IPS-18a (cell line): ENCODE data around the gene RAD51.

Experiments
- H3K27ac ChIP-seq: one replicate; pipeline ENCODE4 v1.5.1; 2013; ENCODE audit warnings: low read length
- H3K27me3 ChIP-seq: one replicate; pipeline ENCODE4 v1.6.1; 2013; ENCODE audit warnings: mild to moderate bottlenecking, low read length; ENCODE audit not compliant: control insufficient read depth, insufficient read depth
- H3K36me3 ChIP-seq: one replicate; pipeline ENCODE4 v1.6.1; 2013; ENCODE audit warnings: low read depth, low read length; ENCODE audit not compliant: control insufficient read depth
- H3K4me1 ChIP-seq: one replicate; pipeline ENCODE4 v1.6.1; 2013; ENCODE audit warnings: low read depth, low read length; ENCODE audit not compliant: control insufficient read depth
- H3K4me3 ChIP-seq: one replicate; pipeline ENCODE4 v1.5.1; 2013; ENCODE audit warnings: low read length
- H3K9ac ChIP-seq: one replicate; pipeline ENCODE4 v1.6.1; 2013; ENCODE audit warnings: mild to moderate bottlenecking, low read length, moderate library complexity
- H3K9me3 ChIP-seq: one replicate; pipeline ENCODE4 v1.6.1; 2013; ENCODE audit warnings: low read depth, low read length; ENCODE audit not compliant: control insufficient read depth

Gene RAD51

GRCh38 chr15:40723919-40724318 lies 28.9 kb downstream of the RAD51 start:
- H3K4me1 ChIP-seq = no peaks in the 10 kb centered on the region
- H3K4me3 ChIP-seq = no peak overlapping the region
- no peaks in the 10 kb centered on the region for H3K27me3 ChIP-seq
- no peak overlapping the region for H3K27ac ChIP-seq
- no peak overlapping the region for H3K9ac ChIP-seq
- peaks cover 52% of the 10 kb centered on the region for H3K36me3 ChIP-seq
- no peaks in the 10 kb centered on the region for H3K9me3 ChIP-seq

- no peaks in the 10 kb centered on the region for H3K4me1 ChIP-seq
- no peaks in the 10 kb centered on the region for H3K9me3 ChIP-seq
- H3K9ac ChIP-seq = no peak overlapping the region
- H3K27me3 ChIP-seq = no peaks in the 10 kb centered on the region
- H3K27ac ChIP-seq = no peak overlapping the region
- H3K4me3 ChIP-seq = no peak overlapping the region
- peaks cover 51% of the 10 kb centered on the region for H3K36me3 ChIP-seq
Measured at GRCh38 chr15:40731034-40731433, 36.1 kb downstream of the RAD51 start.

DNA sequence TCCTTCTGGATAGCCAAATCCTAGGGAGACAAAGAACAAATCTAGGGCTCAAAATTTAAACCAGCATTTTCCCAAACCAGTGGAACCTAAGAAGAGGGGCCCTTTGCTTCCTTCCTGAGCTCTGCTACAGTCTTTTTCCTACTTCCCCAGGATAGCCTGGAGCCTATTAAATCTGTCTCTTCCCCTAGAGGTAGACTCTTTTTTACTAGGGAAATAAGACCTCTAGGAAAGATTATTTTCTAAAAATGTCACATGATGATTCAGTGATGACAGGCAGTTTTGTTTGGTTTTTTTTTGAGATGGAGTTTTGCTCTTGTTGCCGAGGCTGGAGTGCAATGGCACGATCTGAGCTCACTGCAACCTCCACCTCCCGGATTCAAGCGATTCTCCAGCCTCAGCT lies 41.6 kb downstream of the RAD51 start:
- Histone ChIP-seq H3K27ac (no peak overlapping the region), H3K36me3 (peaks cover 48% of the 10 kb centered on the region), H3K27me3 (no peaks in the 10 kb centered on the region), H3K9ac (no peak overlapping the region), H3K9me3 (no peaks in the 10 kb centered on the region), H3K4me3 (no peak overlapping the region), H3K4me1 (peaks cover 29% of the 10 kb centered on the region)

DNA sequence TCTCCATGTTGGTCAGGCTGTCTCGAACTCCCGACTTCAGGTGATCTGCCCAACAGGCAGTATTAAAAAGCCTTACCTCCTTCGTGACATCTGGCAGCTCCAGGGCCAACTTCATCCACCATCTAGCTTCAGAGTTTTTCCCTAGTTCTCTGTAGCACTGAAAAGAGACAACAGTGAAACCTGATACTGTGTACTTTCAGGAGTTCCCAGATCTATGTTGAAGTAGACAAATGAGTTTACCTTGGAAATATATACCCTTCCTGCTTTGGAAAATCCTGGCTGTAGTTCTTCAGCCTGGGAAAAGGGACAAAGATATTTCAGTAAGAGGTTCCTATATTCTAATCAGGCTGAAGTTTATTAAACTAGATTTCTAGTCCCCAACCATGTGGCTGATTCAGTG lies 42.1 kb downstream of the RAD51 start:
- no peaks in the 10 kb centered on the region for H3K27me3 ChIP-seq
- H3K4me3 ChIP-seq = no peak overlapping the region
- no peak overlapping the region for H3K27ac ChIP-seq
- H3K4me1 ChIP-seq = peaks cover 29% of the 10 kb centered on the region
- H3K36me3 ChIP-seq = peaks cover 43% of the 10 kb centered on the region
- H3K9ac ChIP-seq = no peak overlapping the region
- H3K9me3 ChIP-seq = no peaks in the 10 kb centered on the region

- Histone ChIP-seq H3K27ac (peak overlapping the region; percentile 29), H3K36me3 (peaks cover 37% of the 10 kb centered on the region), H3K4me1 (peaks cover 29% of the 10 kb centered on the region), H3K4me3 (peak overlapping the region; percentile 38), H3K27me3 (no peaks in the 10 kb centered on the region), H3K9ac (no peak overlapping the region), H3K9me3 (no peaks in the 10 kb centered on the region)
Measured at GRCh38 chr15:40739047-40739446, 44.1 kb downstream of the RAD51 start.

- Histone ChIP-seq H3K4me3 (no peak overlapping the region), H3K9ac (no peak overlapping the region), H3K4me1 (peaks cover 29% of the 10 kb centered on the region), H3K27me3 (no peaks in the 10 kb centered on the region), H3K36me3 (peaks cover 31% of the 10 kb centered on the region), H3K9me3 (no peaks in the 10 kb centered on the region), H3K27ac (peak overlapping the region; percentile 29)
Measured at GRCh38 chr15:40739854-40740253, 44.9 kb downstream of the RAD51 start.

DNA sequence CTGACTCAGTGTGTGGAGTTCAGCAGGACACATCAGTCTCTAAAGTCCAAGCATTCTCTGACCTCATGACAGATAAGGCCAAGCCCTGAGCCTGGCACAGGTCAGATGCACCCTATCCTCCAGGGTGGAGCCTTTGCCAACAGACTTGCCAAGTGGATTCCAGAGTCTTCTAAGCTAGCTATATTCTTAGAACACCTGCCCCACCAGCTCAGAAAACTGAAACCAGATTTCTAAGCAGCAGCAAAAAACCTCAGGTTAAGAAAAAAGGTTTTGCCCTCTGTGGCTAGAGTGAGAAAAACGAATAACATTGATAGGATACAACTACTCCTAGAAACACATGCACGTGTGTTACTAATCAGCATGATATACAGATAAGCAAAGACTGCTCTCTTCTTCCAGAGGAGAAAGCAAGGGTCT lies 48.5 kb downstream of the RAD51 start:
- Histone ChIP-seq H3K4me3 (no peak overlapping the region), H3K4me1 (peaks cover 22% of the 10 kb centered on the region), H3K9me3 (no peaks in the 10 kb centered on the region), H3K36me3 (peaks cover 3% of the 10 kb centered on the region), H3K27me3 (no peaks in the 10 kb centered on the region), H3K9ac (no peak overlapping the region), H3K27ac (no peak overlapping the region)

- peaks cover 3% of the 10 kb centered on the region for H3K36me3 ChIP-seq
- H3K27ac ChIP-seq = no peak overlapping the region
- H3K9ac ChIP-seq = no peak overlapping the region
- no peaks in the 10 kb centered on the region for H3K27me3 ChIP-seq
- H3K4me3 ChIP-seq = no peak overlapping the region
- peaks cover 15% of the 10 kb centered on the region for H3K4me1 ChIP-seq
- H3K9me3 ChIP-seq = no peaks in the 10 kb centered on the region
Measured at GRCh38 chr15:40743921-40744814, 49.2 kb downstream of the RAD51 start.

GRCh38 chr15:40744815-40745152 lies 49.8 kb downstream of the RAD51 start:
- H3K36me3 ChIP-seq = peaks cover 3% of the 10 kb centered on the region
- no peak overlapping the region for H3K27ac ChIP-seq
- no peaks in the 10 kb centered on the region for H3K27me3 ChIP-seq
- H3K4me1 ChIP-seq = peaks cover 9% of the 10 kb centered on the region
- no peak overlapping the region for H3K4me3 ChIP-seq
- H3K9ac ChIP-seq = no peak overlapping the region
- H3K9me3 ChIP-seq = no peaks in the 10 kb centered on the region

DNA sequence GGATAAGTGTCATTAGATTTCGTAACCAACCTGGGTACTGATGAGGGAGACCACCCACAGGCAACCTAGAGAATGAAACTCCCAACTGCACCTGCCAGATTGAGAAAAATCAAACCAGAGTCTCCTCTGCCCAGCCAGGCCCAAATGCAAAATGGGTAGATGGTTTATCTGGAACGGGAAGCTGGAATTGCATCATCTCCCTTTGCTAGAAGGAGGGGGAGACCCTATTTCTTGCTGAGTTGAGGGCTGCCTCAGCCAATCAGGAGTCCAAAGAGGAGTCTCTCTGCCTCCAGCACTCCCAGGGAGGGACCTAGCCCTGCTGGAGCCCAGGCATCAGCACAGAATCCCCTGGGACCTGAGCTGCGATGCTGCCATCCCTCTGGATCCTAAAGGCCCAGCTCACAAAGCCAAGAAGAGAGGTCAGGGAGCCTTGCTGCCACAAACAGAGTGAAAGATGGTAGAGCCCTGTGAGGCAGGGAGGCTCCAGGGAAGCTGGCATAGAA lies 52.0 kb downstream of the RAD51 start:
- H3K27ac ChIP-seq = no peak overlapping the region
- no peaks in the 10 kb centered on the region for H3K27me3 ChIP-seq
- no peak overlapping the region for H3K4me3 ChIP-seq
- H3K9ac ChIP-seq = no peak overlapping the region
- H3K36me3 ChIP-seq = no peaks in the 10 kb centered on the region
- H3K4me1 ChIP-seq = no peaks in the 10 kb centered on the region
- no peaks in the 10 kb centered on the region for H3K9me3 ChIP-seq

DNA sequence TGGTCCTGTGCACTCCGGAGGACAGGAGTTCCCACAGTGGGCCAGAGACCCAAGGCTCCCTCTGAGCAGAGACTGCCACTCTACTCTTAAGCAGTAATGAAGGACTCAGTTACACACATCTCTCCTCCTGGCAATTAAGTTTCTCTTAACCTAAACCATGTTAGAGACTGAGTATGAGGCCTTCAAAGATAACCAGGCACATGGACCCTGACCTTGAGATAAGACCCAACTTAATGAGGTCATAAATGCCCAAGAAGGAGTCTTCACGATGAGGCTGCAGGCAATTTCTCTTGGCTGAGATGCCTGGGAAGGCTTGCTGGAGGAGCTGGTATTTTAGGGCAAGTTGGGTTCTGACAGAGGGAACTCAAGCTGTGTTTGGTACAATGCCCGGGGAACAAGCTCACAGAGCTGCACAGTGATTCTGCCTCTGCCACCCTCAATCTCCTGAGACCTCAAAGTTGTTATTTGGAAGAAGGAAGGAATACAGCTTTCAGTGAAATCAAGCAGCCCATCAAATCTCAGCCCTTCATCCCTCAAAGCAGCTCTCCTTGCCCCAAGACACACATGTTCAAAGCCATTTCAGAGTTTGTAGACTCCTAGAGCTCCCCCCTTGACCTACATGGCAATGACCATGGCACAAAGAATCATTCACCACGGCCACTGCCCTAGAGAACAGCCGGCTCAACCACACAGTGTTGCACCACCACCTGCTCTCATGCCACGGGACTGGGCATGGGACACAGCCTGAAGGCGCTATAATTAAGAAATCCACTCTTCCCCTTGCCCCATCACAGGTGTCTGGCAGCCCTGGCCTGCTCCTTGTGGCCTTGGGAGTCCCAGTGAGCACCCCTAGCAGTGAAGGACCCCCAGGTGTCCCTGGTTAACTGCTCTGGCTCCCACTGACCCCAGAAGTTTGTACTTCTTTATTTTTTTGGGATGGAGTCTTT lies 53.0 kb downstream of the RAD51 start:
- H3K36me3 ChIP-seq = no peaks in the 10 kb centered on the region
- H3K27ac ChIP-seq = no peak overlapping the region

More for the DNA sequence above, 53.0 kb downstream of the RAD51 start:
- no peaks in the 10 kb centered on the region for H3K9me3 ChIP-seq
- no peaks in the 10 kb centered on the region for H3K4me1 ChIP-seq
- H3K9ac ChIP-seq = no peak overlapping the region
- H3K4me3 ChIP-seq = no peak overlapping the region
- no peaks in the 10 kb centered on the region for H3K27me3 ChIP-seq
